Skeletal muscle tissue (tissue), 4 donors: ENCODE data around the gene LMF1. TPM values are rescaled to one million over a fixed set of nuclear protein-coding genes. Genes with fewer than 3 reads are reported as not detected.

Experiments used
- H3K27ac ChIP-seq: one replicate; pipeline ENCODE4 v1.7.0; 2013; ENCODE audit warnings: mild to moderate bottlenecking, low read depth, low read length, inconsistent platforms
- H3K27me3 ChIP-seq, 3 donors: one replicate each; pipeline ENCODE4 v1.7.0; 2013; ENCODE audit warnings: low read length in 3 of 3; ENCODE audit not compliant: control insufficient read depth in 3 of 3, insufficient read depth in 3 of 3
- H3K36me3 ChIP-seq, 3 donors: one replicate each; pipeline ENCODE4 v1.7.0; 2013; ENCODE audit warnings: low read length in 3 of 3; ENCODE audit not compliant: control insufficient read depth in 3 of 3, insufficient read depth in 3 of 3
- H3K4me1 ChIP-seq, 3 donors: one replicate each; pipeline ENCODE4 v1.7.0; 2013; ENCODE audit warnings: low read length in 3 of 3, mild to moderate bottlenecking in 3 of 3; ENCODE audit not compliant: control insufficient read depth in 3 of 3, insufficient read depth in 3 of 3
- H3K4me3 ChIP-seq, 3 donors: one replicate each; pipeline ENCODE4 v1.7.0; 2013; ENCODE audit warnings: low read length in 3 of 3
- H3K9ac ChIP-seq, 3 donors: one replicate each; pipeline ENCODE4 v1.7.0; 2013; ENCODE audit warnings: low read length in 3 of 3, mild to moderate bottlenecking in 3 of 3, moderate library complexity in 2 of 3, low read depth in 1 of 3
- H3K9me3 ChIP-seq, 3 donors: one replicate each; pipeline ENCODE4 v1.7.0; 2013; ENCODE audit warnings: low read length in 3 of 3; ENCODE audit not compliant: control insufficient read depth in 3 of 3
- total RNA-seq: library from RNA; depleted of rRNA; stranded (reverse); fragments of >200 nt; gene quantifications from one replicate; pipeline ENCODE4 v1.2.3, GENCODE V29; 2014
- donor health status: Osteomylitis.

The LMF1 gene
- total RNA-seq, 1 donor from 2014 or later, result 6.8 TPM

DNA sequence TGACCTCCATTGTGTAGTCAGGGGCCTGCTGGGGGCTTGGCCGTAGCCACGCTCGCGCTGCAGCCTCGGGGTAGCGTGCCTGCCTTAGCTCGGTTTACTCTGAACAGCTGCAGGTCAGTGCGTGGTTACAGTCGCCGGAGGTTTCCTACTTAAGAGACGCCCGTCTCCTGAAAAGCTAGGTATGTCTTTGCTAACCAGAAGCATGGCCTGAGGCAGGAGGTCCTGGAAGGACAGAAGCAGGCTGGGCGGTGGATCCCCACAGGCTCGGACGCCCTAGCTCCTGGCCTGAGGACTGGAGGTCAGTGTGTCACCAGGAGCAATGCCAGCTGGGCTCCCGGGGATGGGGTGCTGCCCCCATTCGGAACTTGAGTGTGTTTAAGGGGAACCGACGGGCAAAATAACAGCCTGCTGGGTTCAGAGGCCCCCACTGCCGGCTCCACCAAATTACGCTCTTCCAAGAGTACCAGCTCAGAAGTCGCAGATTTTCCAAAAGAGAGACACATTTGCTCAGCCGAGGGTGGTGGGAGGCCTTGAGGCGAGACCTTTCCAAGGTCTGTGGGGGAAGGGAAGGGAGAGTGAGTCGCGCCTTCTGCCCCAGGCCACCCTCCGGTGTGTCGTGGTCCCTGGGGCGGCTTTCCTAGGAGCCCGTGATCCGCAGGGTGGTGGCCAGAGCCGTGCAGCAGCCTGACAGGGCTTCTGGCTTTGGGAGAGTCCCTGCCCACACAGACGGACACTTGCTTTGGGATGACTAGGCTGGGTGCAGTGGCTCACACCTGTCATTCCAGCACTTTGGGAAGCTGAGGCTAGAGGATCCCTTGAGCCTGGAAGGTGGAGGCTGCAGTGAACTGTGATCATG, 166.4 kb downstream of the LMF1 start:
- no peak overlapping the region for H3K27ac ChIP-seq
- no peaks in the 10 kb centered on the region for H3K9me3 ChIP-seq
- H3K36me3 ChIP-seq, result no peaks in the 10 kb centered on the region
- H3K4me1 ChIP-seq, result peaks cover 4 to 11% (median 6%) of the 10 kb centered on the region in 3 donors
- H3K9ac ChIP-seq, result no peak overlapping the region
- H3K27me3 ChIP-seq, result peaks cover 36 to 73% (median 47%) of the 10 kb centered on the region in 3 donors
- no peak overlapping the region for H3K4me3 ChIP-seq

DNA sequence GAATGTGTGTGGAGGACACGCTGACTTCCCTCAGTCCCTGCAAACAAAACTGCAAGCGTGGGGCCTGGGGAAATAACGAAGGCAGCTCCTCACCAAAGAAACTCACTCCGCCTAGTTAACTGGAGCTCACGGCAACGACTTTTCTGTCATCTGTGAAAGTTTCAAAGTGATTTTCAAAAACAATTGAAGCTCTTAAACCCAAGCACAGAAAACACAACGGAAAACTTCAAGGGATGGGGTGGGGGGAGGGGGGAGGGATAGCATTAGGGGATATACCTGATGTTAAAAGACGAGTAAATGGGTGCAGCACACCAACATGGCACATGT, 167.1 kb downstream of the LMF1 start:
- Histone ChIP-seq H3K4me3 (no peak overlapping the region), H3K4me1 (peaks cover 4 to 10% (median 6%) of the 10 kb centered on the region in 3 donors), H3K27me3 (peaks cover 40 to 76% (median 51%) of the 10 kb centered on the region in 3 donors), H3K9ac (no peak overlapping the region), H3K9me3 (no peaks in the 10 kb centered on the region), H3K36me3 (no peaks in the 10 kb centered on the region), H3K27ac (no peak overlapping the region)

Other genes starting within 250 kb of the LMF1 start
- 12.0 TPM for gene ANTKMT, start 249.8 kb downstream of the LMF1 start, total RNA-seq
- gene CCDC78, start 244.5 kb downstream of the LMF1 start, total RNA-seq, result not detected
- 1.0 TPM for gene HAGHL, start 243.9 kb downstream of the LMF1 start, total RNA-seq
- 43.3 TPM for gene CIAO3, start 230.0 kb downstream of the LMF1 start, total RNA-seq
- gene MSLN, start 210.2 kb downstream of the LMF1 start, total RNA-seq, result 1.0 TPM
- gene RPUSD1, start 182.6 kb downstream of the LMF1 start, total RNA-seq, result 8.9 TPM
- 4.2 TPM for gene CHTF18, start 182.4 kb downstream of the LMF1 start, total RNA-seq
- gene GNG13, start 170.2 kb downstream of the LMF1 start, total RNA-seq, result not detected
- gene SOX8, start 10.8 kb upstream of the LMF1 start, total RNA-seq, result 26.1 TPM
- not detected for gene SSTR5, start 101.8 kb upstream of the LMF1 start, total RNA-seq
- not detected for gene C1QTNF8, start 125.3 kb upstream of the LMF1 start, total RNA-seq
- gene CACNA1H, start 182.1 kb upstream of the LMF1 start, total RNA-seq, result 26.1 TPM